CD4-positive, alpha-beta T cell treated with Interleukin-1 beta for 1 hour (primary cell): Measurements from ENCODE around the gene SLC6A3.
"Not testable (repeated sequence)": the region's sequence is repeated elsewhere in the genome, so short reads cannot be mapped to it uniquely, and the experiment has no call there.

Experiments used
- DNase-seq, 2 donors: peaks; one replicate each; pipeline ENCODE4 v3.0.0-alpha.2; 2020 to 2022

SLC6A3 gene

DNA sequence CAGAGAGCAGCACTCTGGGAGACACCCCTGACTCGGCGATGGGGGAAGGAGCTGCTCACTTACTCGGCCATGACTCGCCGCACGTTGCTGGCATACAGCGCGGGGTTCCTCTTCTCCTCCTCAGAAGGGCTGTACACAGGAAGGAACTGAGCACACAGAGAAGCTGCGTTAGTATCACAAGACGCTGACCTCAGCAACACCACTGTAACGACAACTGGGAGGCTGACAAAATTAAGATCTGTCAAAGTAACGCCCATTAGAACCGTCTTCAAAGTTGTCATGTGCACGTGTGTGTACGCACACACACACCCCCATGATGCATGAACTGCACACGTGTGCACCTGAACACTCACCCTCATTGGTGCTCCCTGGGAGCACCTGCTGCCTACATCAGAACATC, 32.1 kb upstream of the SLC6A3 start:
- peak in 1 of 2 donors; percentile 82 for DNase-seq

DNA sequence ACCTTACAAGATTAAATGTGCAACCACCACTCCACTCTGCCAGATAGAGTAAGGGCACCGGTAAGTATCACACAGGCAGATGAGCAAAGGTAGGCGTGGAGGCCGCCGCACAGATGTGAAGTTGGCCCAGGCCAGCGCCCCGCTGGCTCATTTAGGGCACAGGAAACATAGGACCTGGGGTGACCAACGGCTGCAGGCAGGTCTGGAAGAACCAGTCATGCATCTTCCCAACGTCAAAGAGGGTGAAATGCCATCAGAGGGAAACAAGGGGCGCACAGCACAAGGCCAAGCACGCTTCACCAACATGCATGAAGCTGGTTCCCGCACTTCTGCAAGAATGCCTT, 31.7 kb upstream of the SLC6A3 start:
- no peak for DNase-seq

DNA sequence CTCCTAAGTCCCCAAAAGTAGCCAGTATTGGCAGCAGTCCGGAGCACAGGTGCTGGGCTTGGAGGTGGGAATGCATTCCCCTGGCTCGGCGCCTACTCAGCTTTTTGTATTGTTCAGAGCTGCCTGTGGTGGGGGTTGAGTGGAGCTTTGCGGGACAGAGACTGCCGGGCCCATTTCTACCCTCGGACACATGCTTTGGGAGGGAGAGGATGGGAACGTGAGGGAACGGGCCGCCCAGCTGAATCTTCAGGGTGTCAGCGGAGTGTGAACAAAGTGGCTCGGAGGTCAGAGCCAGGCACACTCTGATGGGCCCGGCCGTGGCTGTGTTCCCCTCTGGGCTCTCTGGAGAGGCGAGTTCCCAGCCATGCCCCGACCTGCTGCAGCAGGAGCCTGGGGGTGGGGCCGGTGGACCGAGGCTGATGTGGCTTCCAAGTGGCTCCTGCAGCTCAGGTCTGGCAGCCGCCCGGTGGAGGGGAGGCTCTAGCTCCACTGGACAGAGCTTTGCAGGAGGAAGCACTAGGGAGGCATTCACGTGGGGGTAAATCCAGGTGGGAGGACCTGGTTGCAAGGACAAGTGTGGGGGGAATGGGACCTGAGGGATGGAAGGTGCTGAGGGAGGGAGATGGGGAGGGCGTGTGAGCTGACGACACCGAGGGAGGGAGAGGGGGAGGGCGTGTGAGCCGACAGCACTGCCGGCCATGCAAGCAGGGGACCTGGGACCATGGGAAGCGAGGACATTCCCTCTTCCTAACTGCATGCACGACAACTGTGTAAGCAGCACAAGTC, 31.1 kb upstream of the SLC6A3 start:
- no peak for DNase-seq

DNA sequence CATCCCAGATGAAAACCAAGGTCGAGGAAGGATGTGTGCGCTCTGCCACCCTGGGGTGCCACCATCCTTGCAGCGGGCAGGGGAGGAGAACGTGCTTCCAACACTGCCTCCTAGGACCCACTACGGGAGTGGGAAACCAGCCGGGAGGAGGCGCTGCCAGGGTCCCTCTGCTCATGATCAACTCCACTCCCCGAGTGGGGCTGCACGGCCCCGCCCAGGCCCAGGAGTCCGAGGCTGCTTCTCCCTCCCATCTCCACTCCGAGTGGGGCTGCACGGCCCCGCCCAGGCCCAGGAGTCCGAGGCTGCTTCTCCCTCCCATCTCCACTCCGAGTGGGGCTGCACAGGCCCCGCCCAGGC, 30.3 kb upstream of the SLC6A3 start:
- DNase-seq = not testable (repeated sequence)

DNA sequence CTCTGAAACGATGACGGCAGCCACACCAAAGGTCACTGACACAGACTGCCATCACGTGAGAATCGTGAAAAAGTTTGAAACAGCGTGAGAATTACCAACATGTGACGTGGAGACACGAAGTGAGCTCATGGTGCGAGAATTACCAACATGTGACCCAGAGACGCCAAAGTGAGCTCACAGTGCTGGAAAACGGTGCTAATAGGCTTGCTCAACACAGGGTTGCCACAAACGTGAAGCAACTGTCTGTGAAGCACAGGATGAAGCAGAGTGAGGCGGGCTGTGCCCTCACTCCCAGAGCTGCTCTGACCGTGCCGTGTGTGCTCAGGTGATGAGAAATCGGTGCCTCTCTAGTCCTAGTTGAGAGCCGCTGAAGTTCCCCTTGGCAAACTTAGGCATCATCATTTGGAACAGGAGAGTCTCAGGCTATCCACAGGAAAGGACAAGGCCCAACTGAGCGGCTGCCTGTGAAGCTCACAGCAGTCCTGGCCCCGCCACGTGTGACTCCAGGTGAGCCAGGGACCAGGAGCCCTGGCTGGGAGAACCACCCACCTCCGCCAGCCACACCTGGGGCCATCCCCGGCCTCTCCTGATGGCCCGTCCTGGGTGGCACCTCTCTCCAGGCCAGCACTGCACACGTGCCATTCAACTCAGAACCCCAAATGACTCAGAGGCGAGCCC, 29.8 kb upstream of the SLC6A3 start:
- peak in 1 of 2 donors; percentile 42 for DNase-seq

DNA sequence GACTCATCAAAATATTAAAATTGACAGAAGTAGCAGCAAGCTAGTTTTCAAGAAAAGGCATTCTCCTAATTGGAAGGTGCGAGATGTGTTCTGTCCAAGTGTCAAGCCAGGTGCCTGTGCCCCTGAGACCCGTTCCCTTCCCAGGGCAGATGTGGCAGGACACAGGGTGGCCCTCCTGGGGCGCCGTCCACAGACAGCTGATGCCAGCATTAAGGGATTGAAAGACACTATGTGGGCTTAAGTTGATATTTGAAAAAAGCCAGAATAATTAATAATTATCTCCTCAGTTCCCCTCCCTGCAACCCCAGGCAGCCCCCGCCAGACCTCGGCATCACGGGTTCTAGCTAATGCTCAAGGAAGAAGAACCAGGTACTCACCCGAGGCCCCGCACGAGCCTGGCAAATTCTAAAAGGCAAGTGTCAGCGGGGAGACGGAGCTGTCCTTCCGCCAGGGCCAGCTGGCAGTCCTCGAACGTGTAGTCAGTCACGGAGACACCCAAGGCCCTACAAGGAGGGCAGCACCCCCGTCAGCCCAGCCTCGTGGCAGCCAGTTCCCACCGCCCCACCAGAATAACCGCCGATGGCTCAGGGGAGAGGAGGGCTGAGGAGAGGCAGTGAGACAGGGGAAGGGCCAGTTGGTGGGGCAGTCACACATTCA, 29.1 kb upstream of the SLC6A3 start:
- DNase-seq = no peak

DNA sequence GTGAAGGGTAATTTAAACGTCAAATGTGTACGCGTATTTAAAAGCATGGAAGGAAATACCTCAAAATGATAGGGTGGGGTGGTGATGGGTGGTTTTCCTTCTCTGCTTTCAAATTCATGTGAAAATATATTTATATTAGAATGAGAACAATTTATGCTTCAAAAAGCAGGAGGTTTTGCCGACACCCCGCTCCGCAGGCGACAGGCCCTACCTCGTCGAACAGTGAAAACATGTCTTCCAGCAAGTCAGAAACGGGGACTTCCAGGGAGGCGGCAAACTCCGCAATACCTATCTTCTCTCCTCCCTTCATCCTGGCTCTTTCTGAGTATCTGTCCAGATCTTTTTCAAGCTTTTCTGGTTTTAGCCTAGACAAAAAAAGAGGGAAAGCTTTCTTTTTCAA, 28.5 kb upstream of the SLC6A3 start:
- DNase-seq = no peak

DNA sequence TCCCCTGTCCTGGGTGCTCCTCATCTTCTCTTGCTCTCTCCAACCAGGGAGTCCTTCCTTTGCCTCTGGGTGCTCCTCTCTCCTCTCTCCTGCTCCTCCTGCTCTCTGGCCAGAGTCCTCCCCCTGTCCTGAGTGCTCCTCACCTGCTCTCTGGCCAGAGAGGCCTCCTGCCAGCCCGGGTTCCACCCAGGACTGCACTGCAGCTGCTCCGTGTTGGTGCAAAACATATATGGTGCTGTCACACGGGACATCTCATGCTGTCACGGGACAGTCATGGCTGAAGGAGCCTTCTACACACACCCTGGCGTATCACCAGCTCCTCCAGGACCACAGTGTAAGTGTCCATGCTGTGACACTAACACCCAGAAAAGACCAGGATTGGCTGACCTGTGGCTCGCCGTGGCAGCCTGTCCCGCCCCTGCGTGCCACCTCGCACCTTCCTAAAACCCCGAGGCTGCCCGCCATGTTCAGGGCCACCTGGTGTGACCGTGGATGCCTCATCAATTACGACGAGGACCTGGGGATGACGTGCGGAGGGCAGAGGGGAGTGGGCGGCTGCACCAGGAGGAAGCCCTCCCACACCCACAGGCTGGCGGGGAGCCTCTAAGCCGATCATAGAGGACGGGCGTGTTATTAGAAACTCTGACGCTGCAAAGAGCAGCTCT, 27.9 kb upstream of the SLC6A3 start:
- DNase-seq = peak in 1 of 2 donors; percentile 0

DNA sequence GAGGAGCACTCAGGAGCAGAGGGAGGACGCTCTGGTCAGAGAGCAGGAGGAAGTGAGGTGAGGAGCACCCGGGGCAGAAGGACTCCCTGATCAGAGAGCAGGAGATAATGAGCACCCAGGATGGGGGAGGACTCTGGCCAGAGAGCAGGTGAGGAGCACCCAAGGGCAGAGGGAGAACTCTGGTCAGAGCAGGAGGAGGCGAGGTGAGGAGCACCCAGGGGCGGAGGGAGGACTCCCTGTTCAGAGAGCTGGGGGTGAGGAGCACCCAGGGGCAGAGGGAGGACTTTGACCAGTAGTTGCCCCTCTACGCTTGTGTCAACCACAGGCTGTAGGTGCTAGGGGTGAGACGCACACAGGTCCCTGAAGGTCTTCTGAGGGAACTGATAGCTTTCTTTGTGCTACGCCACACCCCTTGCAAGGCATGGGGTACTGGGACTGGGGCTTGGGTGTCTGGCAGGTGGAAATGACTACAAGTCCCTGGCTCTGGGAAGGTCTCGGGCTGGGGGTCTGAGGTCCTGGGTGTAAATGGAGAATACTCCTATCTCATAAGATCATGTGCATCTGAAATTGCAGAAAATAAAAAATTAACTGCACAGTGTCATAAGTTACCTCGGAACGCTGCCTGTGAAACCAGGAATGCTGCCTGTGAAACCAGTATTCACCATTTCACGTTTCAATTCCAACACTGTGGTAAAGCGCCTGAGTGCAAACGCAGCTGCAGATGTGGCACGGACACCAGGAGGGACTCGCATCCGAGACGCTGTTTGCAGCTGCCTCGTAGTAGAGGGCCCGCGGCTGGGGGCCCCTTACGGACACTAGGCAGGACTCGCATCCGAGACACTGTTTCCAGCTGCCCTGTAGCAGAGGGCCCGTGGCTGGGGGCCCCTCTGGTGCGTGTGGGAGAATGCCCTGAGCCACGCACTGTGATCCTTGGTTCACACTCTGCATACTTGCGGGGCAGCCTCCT, 27.0 kb upstream of the SLC6A3 start:
- no peak for DNase-seq

DNA sequence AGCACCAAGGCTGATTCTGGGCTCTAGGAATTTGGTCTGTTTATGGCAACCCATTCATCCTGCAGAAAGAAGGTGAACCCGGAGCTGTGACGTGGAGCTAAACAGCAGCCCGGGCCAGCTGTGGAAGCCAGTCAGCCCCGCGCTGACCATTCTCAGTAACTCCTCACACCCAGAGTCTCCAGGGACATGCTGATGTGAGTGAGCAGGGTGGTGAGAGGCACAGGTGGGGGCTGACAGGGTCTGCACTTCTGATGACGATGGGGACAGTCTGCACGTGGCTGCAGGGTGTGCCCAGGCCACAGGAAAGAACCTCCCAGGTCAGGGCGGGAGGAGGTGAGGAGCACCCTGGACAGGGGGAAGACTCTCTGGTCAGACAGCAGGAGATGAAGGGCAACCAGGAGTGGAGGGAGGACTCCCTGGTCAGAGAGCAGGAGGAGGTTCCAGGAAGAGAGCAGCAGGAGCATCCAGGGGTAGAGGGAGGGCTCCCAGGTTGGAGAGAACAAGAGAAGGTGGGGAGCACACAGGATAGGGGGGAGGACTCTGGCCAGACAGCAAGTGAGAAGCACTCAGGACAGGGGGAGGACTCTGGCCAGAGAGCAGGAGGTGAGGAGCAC, 26.1 kb upstream of the SLC6A3 start:
- DNase-seq = no peak

DNA sequence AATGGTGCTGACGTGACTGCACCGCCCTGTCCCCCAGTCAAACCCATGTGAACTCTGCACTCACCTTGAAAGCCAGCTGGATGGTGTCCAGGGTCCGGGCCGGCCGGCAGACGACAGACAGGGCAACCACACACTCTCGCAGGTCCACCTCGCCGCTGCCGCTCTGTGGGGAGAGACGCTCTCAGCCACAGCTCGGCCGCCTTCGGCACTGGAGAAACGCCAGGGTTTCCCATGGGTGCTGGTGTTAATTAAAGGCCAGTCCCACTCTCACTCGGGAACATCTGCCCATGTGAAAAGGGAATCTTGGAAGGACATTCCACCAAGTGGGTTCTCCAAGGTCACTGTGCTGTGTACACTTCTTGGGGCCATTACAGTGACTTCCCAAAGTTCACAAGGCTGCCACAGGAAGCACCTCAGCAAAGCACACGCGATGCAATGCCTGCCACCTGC, 25.5 kb upstream of the SLC6A3 start:
- DNase-seq = no peak

DNA sequence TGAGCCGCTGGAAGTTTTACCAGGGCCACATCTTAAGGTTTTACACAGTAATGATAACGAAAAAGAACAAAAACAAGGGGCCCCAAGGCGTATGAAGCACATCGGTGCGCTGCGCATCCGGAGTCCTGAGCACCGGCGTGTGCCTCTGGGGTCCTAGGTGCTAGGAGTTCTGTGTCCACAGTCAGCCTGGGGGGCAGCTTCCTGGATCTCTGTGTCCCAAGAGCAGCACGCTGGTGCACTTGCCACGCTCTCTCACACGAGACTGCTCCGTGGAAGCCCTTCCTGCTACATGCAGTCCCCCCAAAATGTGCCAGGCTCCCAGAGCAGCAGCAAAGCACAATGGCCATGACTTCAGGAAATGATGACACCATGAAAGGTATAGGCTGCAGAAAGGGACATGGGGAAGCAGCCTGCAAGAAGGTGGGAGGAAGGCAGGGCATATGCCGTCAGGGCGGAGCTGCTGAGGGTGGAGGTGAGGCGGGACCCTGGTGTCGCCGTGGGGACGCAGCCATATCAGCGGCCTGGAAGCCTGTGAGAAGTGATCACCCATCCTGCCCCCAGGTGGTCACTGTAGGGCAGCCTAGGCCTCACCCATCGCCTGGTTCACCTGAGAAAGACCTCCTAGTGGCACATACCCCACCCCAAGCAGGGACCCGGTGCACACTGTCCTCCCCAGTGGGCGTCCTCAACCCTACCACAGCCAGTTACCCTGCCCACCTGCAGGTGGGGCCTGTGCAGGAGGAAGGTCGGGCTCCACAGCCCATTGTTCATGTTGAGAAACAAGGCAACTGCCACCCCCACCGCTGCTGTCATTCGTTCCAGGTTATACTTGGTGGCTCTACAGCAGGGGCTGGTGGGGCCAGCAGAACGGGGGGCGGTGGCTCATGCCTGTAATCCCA, 23.6 kb upstream of the SLC6A3 start:
- no peak for DNase-seq

DNA sequence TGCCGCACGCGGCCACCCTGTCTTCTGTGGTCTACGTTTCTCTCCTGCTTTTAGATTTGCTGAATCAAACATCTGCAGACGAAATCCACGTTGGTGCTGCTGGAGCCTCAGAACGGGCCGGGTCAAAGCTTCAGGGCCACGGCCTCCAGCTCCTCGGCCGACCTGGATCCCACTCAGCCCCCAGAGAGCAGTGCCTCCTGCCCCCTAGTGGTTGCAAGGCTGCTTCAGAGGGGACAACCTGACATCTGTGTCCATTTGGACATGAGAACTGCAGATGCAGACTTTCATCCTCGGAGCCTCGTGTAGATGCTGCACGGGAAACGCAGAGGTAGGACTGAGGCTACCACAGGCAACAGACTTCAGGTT, 23.0 kb upstream of the SLC6A3 start:
- peak in 1 of 2 donors; percentile 20 for DNase-seq

DNA sequence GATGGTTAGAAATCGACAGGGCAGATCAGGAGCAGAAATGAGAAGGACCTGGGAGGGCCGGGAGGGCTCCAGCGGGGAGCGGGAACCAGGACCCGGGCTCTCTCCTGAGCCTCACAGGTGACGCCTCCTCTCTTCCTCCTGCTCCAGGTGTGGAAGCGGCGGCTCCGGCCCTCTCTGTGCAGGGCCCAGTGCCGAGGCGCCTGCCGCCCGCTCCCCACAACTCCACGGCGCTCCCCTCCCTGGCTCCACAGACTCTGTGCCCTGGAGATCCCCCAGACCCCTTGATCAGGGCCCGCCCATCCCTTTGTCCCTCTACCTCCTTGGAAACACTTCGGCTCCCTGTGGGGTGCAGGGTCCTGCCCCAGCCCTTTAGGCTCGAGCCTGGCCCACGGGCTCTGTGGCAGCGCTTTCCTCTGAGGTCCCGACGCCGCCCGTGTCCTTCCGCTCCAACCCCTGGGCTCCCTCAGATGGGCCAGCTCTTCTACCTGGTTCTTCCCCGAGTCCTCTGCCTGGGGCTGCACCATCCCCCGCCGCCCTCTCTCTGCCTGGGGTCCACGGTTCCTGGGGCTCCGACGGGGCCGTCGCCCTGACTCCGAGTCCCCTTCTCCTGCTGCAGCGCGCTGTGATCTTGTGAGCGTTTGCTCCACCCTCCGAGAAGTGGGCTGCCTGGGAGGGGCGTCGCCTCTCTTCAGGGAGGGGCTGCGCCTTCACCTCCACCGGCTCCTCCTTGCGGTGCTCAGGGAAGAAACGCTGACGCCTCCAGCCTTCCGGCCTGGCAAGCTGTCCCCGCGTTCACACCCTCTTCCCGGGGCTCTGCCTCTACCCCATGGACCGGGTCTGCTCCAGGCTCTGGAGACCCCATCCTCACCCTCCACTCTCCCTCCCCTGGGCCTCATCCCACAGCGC, 22.4 kb upstream of the SLC6A3 start:
- DNase-seq = no peak

DNA sequence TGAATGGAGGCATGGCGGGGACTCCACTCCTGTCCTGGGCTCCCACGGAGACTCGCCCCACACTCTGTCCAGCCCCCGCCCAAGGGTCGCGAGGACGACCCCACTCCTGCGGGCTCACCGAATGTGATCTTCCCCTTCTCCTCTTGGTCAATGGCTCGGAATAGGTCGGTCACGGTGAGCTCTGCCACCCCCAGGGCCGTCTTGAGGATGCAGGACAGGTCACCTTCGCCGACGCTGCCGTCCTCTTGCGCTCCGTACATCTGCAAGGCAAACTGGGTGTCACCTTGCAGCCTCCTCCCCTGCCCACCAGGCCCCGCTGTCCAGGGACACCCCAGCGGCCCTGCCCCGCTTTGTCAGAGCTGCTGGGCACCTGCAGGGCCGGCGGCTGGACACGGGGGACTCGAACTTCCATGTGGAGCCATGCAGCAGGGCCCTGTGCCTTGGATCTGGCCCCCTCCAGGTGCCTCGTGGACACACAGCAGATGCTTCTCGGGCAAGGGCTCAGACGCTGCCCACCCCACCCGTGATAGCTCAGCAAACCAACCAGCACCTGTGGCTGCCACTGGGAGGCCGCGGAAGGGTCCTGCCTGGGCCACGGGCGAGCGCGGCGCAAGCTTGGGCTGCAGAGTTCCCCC, 21.5 kb upstream of the SLC6A3 start:
- no peak for DNase-seq

DNA sequence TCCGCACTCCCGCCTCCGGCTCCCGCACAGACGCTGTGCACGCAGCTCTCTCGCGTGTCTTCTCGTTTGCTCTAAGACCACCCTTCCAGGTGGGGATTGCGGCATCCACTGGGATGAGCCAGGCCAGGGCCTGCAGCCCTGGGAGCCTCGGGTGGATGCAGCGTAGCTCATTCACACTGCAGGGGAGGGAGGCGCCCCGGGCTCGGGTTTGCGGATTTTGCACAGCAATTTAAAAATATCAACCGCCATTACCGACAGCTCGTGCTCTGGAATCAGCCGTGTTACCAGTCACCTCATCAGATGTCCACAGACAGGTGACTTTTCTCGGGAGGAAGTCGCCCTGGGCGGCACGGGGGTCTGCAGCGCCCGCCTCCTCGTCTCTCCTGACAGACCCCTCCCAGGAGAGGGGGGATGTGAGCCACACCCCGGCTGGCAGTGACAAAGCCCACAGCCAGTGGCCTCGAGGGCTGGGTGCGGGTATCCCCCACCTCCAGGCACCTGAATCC, 20.8 kb upstream of the SLC6A3 start:
- DNase-seq = no peak

DNA sequence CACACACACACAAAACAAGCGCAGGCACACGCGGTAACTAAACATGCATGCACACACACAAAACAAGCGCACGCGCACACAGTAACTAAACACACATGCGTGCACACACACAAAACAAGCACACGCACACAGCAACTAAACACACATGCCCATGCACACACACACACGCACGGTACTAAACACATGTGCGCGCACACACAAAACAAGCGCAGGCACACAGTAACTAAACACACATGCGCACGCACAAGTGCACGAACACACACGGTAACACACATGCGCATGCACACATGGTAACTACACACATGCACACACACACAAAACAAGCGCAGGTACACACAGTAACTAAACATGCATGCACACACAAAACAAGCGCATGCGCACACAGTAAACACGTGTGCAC, 19.9 kb upstream of the SLC6A3 start:
- no peak for DNase-seq

DNA sequence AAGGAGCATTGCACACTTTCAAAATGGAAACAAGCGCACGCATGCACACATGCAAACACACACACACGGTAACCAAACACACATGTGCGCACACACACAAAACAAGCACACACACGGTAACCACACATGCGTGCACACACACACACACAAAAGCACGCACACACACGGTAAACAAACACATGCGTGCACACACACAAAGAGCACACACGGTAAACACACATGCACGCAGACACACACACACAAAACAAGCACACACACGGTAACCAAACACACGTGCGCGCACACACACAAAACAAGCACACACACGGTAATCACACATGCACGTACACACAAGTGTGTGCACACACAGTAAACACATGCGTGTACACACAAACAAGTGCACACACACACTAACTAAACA, 19.3 kb upstream of the SLC6A3 start:
- DNase-seq = no peak

DNA sequence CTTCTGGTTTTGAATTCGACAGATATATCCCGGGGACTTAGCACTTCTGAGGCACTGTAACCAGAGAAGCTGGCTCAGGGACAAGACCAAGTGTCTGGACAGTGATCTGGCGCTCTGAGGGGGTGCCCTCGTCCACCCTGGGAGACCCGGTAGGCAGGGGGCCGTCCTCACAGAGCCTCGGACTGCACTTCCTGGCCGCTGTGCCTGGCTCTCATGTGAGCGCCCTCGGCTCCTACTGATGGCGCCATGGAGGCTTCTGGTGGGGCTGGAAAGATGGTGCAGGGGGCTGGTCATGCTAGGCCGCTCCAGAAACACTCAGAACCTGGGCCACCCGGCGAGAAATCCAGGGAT, 18.8 kb upstream of the SLC6A3 start:
- no peak for DNase-seq
